IMR-90 (cell line): Measurements from ENCODE around the gene SCARF2. TPM values are rescaled to one million over a fixed set of nuclear protein-coding genes. Genes with fewer than 3 reads are reported as not detected.

ENCODE experiments used
- ATAC-seq: fragments of 200-7000 bp; cut with Tn5 transposase; 2 replicates; pipeline ENCODE4 v1.9.1; 2020; ENCODE audit warnings: low read depth, mild to moderate bottlenecking, moderate library complexity
- BruUV-seq: library from RNA; stranded (reverse); fragments of 400-500 nt; replicated peaks from 2 replicates; lab custom pipeline; 2021; lab: Mats Ljungman, UMichigan
- CTCF ChIA-PET: fragments of 300-600 bp; formaldehyde crosslinking; extraction: SDS; loops from one replicate; lab custom pipeline; 2021; ENCODE audit warnings: antibody characterized with exemption; lab: Yijun Ruan, JAX
- POLR2A ChIA-PET: fragments of 300-600 bp; sonication (Branson Sonifier 250); formaldehyde crosslinking; loops from one replicate; lab custom pipeline; 2022; ENCODE audit warnings: antibody characterized with exemption; ENCODE audit not compliant: unreplicated experiment; lab: Charles Lee
- DNase-seq: peaks from one replicate; pipeline ENCODE4 v3.0.0; 2013
- H2AFZ ChIP-seq: replicated peaks from 2 replicates; pipeline ENCODE3; 2013; ENCODE audit warnings: low read length, mild to moderate bottlenecking; ENCODE audit not compliant: poor library complexity
- H2AK5ac ChIP-seq: 2 replicates; pipeline ENCODE4 v1.6.1; 2013; ENCODE audit warnings: low read depth, low read length, inconsistent platforms
- H2AK9ac ChIP-seq: replicated peaks from 2 replicates; pipeline ENCODE3; 2013; ENCODE audit warnings: mild to moderate bottlenecking, low read depth, low read length, moderate library complexity; ENCODE audit not compliant: poor library complexity
- H2BK120ac ChIP-seq: 2 replicates; pipeline ENCODE4 v1.6.1; 2013; ENCODE audit warnings: low read depth, low read length, inconsistent platforms
- H2BK15ac ChIP-seq: 3 replicates; pipeline ENCODE4 v1.6.1; 2013; ENCODE audit warnings: low read depth, low read length, inconsistent platforms
- H2BK20ac ChIP-seq: 2 replicates; pipeline ENCODE4 v1.6.1; 2013; ENCODE audit warnings: low read depth, mild to moderate bottlenecking, inconsistent platforms, low read length, moderate library complexity
- H2BK5ac ChIP-seq: 2 replicates; pipeline ENCODE4 v1.6.1; 2013; ENCODE audit warnings: mild to moderate bottlenecking, low read depth, low read length, inconsistent platforms; ENCODE audit not compliant: poor library complexity, severe bottlenecking
- H3K14ac ChIP-seq: replicated peaks from 2 replicates; pipeline ENCODE4 v1.6.1; 2013; ENCODE audit warnings: low read depth, low read length, inconsistent platforms
- H3K18ac ChIP-seq: 2 replicates; pipeline ENCODE4 v1.6.1; 2013; ENCODE audit warnings: low read depth, low read length, control low read depth
- H3K23ac ChIP-seq: 2 replicates; pipeline ENCODE4 v1.6.1; 2013; ENCODE audit warnings: low read depth, low read length, inconsistent platforms
- H3K27ac ChIP-seq: 2 replicates; pipeline ENCODE4 v1.5.1; 2013; ENCODE audit warnings: mild to moderate bottlenecking, control low read depth, low read length; ENCODE audit not compliant: insufficient read depth
- H3K27me3 ChIP-seq: 2 replicates; pipeline ENCODE4 v1.6.1; 2013; ENCODE audit warnings: low read length; ENCODE audit not compliant: control insufficient read depth, insufficient read depth
- H3K36me3 ChIP-seq: 2 replicates; pipeline ENCODE4 v1.6.1; 2013; ENCODE audit warnings: low read length, mixed read lengths; ENCODE audit not compliant: control insufficient read depth, insufficient read depth
- H3K4ac ChIP-seq: 2 replicates; pipeline ENCODE4 v1.6.1; 2013; ENCODE audit warnings: low read depth, low read length, inconsistent platforms
- H3K4me1 ChIP-seq: 2 replicates; pipeline ENCODE4 v1.6.1; 2013; ENCODE audit warnings: low read length, mixed read lengths; ENCODE audit not compliant: control insufficient read depth, insufficient read depth
- H3K4me2 ChIP-seq: 2 replicates; pipeline ENCODE4 v1.6.1; 2013; ENCODE audit warnings: low read depth, mild to moderate bottlenecking, control low read depth, low read length, moderate library complexity
- H3K4me3 ChIP-seq: 2 replicates; pipeline ENCODE4 v1.5.1; 2013; ENCODE audit warnings: low read depth, mild to moderate bottlenecking, control low read depth, low read length, moderate library complexity; ENCODE audit not compliant: insufficient read depth
- H3K56ac ChIP-seq: 2 replicates; pipeline ENCODE4 v1.6.1; 2013; ENCODE audit warnings: low read length, inconsistent platforms; ENCODE audit not compliant: insufficient read depth; ENCODE audit errors: extremely low read depth
- H3K79me1 ChIP-seq, 2 experiments: 2 replicates each; pipeline ENCODE4 v1.6.1; 2013; ENCODE audit warnings: low read length in 2 of 2, inconsistent platforms in 1 of 2, low read depth in 1 of 2
- H3K9ac ChIP-seq: 2 replicates; pipeline ENCODE4 v1.6.1; 2013; ENCODE audit warnings: low read depth, low read length, control low read depth
- H3K9me1 ChIP-seq: 2 replicates; pipeline ENCODE4 v1.6.1; 2013; ENCODE audit warnings: low read length, inconsistent platforms; ENCODE audit not compliant: insufficient read depth
- H3K9me3 ChIP-seq: 2 replicates; pipeline ENCODE4 v1.6.1; 2013; ENCODE audit warnings: low read length; ENCODE audit not compliant: control insufficient read depth, insufficient read depth
- H4K20me1 ChIP-seq: 2 replicates; pipeline ENCODE4 v1.6.1; 2013; ENCODE audit warnings: low read length, inconsistent platforms; ENCODE audit not compliant: insufficient read depth
- H4K5ac ChIP-seq: 2 replicates; pipeline ENCODE4 v1.6.1; 2013; ENCODE audit warnings: mild to moderate bottlenecking, low read depth, low read length, control low read depth
- H4K8ac ChIP-seq, 2 experiments: 2 replicates each; pipeline ENCODE4 v1.6.1; 2013; ENCODE audit warnings: low read depth in 2 of 2, low read length in 2 of 2, control low read depth in 1 of 2, inconsistent platforms in 1 of 2
- H4K91ac ChIP-seq: 2 replicates; pipeline ENCODE4 v1.6.1; 2013; ENCODE audit warnings: low read depth, low read length, inconsistent platforms; ENCODE audit not compliant: insufficient read depth
- BHLHE40 ChIP-seq: fragments of 150-350 bp; IDR thresholded peaks from 2 replicates; pipeline ENCODE4 v1.6.1; 2016; ENCODE audit warnings: mild to moderate bottlenecking, low read depth, low read length
- CEBPB ChIP-seq: IDR thresholded peaks from 2 replicates; pipeline ENCODE4 v1.6.1; 2012; ENCODE audit warnings: low read depth, low read length, improper control_type of control experiment
- FOS ChIP-seq: fragments of 150-350 bp; IDR thresholded peaks from 2 replicates; pipeline ENCODE4 v1.6.1; 2016; ENCODE audit warnings: low read depth, low read length
- MAFK ChIP-seq: IDR thresholded peaks from 2 replicates; pipeline ENCODE4 v1.6.1; 2012; ENCODE audit warnings: low read depth, low read length, improper control_type of control experiment
- MAZ ChIP-seq: IDR thresholded peaks from 2 replicates; pipeline ENCODE4 v1.6.1; 2012; ENCODE audit warnings: low read depth, mild to moderate bottlenecking, low read length, improper control_type of control experiment, moderate library complexity, borderline replicate concordance
- MXI1 ChIP-seq: IDR thresholded peaks from 2 replicates; pipeline ENCODE4 v1.6.1; 2012; ENCODE audit warnings: low read depth, mild to moderate bottlenecking, low read length, moderate library complexity, borderline replicate concordance
- RAD21 ChIP-seq: IDR thresholded peaks from 2 replicates; pipeline ENCODE4 v1.6.1; 2012; ENCODE audit warnings: low read length, improper control_type of control experiment
- RCOR1 ChIP-seq: IDR thresholded peaks from 2 replicates; pipeline ENCODE4 v1.6.1; 2012; ENCODE audit warnings: mild to moderate bottlenecking, low read length, improper control_type of control experiment; ENCODE audit not compliant: insufficient replicate concordance
- RFX5 ChIP-seq: IDR thresholded peaks from 2 replicates; pipeline ENCODE4 v1.8.0; 2012; ENCODE audit warnings: low read depth, mild to moderate bottlenecking, low read length, moderate library complexity
- SMC3 ChIP-seq: fragments of 150-350 bp; IDR thresholded peaks from 2 replicates; pipeline ENCODE4 v1.6.1; 2016; ENCODE audit warnings: low read depth, mild to moderate bottlenecking, antibody characterized with exemption, low read length, moderate library complexity
- WGBS, 2 experiments: methylation state at CpG; one replicate each; pipeline versions ENCODE4 v1.1.5 to v1.1.7; 2013; ENCODE audit warnings: missing lambda C conversion rate in 2 of 2; ENCODE audit not compliant: insufficient read length in 1 of 2; ENCODE audit errors: extremely low coverage in 2 of 2; 5-methylcytosine and 5-hydroxymethylcytosine counted together
- dilution Hi-C: fragments of 300-500 bp; cut with HindIII; formaldehyde crosslinking; loops from one replicate; pipeline ENCODE4 v1.14.3; 2018; ENCODE audit warnings: low sequenced_read_pairs; ENCODE audit not compliant: unreplicated experiment
- in situ Hi-C: fragments of 300-500 bp; cut with MboI; formaldehyde crosslinking; loops from 3 replicates; pipeline ENCODE4 v1.14.3; 2019; ENCODE audit warnings: low sequenced_read_pairs, inconsistent platforms, mixed read lengths
- intact Hi-C: fragments of 100-400 bp; cut with micrococcal nuclease; formaldehyde crosslinking; loops from 2 replicates; pipeline ENCODE4 v1.10.0; 2022
- polyA plus RNA-seq, 3 experiments: library from polyadenylated mRNA; depleted of rRNA; stranded (reverse); fragments of >200 nt; gene quantifications; 2 replicates each; pipeline ENCODE4 v1.2.3, GENCODE V29; 2012; ENCODE audit warnings: low replicate concordance in 1 of 3
- total RNA-seq: library from RNA; depleted of rRNA; stranded (reverse); fragments of >200 nt; gene quantifications from 2 replicates; pipeline ENCODE4 v1.2.3, GENCODE V29; 2012
- TF ChIP-seq, protein P1 (sequence below): fragments of 150-350 bp; IDR thresholded peaks from 2 replicates; pipeline ENCODE4 v1.6.1; 2016; ENCODE audit warnings: low read depth, mild to moderate bottlenecking, low read length, moderate library complexity, borderline replicate concordance
- TF ChIP-seq, protein P2 (sequence below): conservative IDR thresholded peaks from 2 replicates; pipeline ENCODE4 v1.5.1; 2012; ENCODE audit warnings: mild to moderate bottlenecking, low read depth, low read length, improper control_type of control experiment

SCARF2 gene
- total and polyA plus RNA-seq, 2 of the 4 experiments (the other 2 are of a cell fraction), result 3.4 to 37.0 TPM

DNA sequence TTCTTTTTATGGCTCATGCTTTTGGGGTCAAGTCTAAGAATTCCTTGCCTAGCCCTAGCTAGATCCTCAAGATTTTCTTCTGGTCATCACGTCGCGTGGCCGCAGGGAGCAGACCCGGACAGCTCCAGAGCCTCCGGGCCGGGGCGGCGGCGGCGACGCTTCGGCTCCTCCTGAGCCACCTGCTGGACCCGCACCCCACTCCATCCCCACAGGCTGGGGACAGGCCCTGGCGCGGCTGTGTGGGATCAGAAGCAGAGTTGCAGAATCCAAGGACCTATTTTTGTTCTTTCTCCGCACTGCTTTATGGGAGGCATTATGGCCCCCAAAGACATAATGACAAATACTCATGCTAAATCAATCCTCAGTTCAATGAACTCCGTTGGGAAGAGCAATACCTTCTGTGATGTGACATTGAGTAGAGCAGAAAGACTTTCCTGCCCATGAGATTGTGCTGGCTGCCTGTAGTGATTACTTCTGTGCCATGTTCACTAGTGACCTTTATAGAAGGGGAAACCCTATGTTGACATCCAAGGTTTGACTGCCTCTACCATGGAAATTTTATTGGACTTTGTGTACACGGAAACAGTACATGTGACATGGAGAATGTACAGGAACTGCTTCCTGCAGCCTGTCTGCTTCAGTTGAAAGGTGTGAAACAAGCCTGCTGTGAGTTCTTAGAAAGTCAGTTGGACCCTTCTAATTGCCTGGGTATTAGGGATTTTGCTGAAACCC is 12.4 kb upstream of the SCARF2 start (continued):
- TF ChIP-seq, protein P1, sequence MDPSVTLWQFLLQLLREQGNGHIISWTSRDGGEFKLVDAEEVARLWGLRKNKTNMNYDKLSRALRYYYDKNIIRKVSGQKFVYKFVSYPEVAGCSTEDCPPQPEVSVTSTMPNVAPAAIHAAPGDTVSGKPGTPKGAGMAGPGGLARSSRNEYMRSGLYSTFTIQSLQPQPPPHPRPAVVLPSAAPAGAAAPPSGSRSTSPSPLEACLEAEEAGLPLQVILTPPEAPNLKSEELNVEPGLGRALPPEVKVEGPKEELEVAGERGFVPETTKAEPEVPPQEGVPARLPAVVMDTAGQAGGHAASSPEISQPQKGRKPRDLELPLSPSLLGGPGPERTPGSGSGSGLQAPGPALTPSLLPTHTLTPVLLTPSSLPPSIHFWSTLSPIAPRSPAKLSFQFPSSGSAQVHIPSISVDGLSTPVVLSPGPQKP, result no peak

GRCh38 chr22:20448630-20449029 is 11.0 kb upstream of the SCARF2 start:
- no peaks in the 10 kb centered on the region for H3K4me1 ChIP-seq
- no peaks in the 10 kb centered on the region for H3K27me3 ChIP-seq
- H3K27ac ChIP-seq, result no peak overlapping the region
- WGBS, 2 experiments, result 96% methylated on average over 3 of the region's 5 CpGs; no CpG with 5 or more reads in 1 of the 2 experiments
- no peak overlapping the region for H2AK5ac ChIP-seq
- no peaks in the 10 kb centered on the region for H3K9me3 ChIP-seq
- H2BK5ac ChIP-seq, result no peak overlapping the region
- no peak overlapping the region for H4K5ac ChIP-seq
- no peaks in the 10 kb centered on the region; the same call in 1 of the 2 replicates for H3K9me1 ChIP-seq
- no peaks in the 10 kb centered on the region for H3K79me1 ChIP-seq
- CTCF ChIA-PET, result no interaction called here
- H2BK20ac ChIP-seq, result no peak overlapping the region
- dilution Hi-C loops (no loop called here), intact Hi-C loops (no loop called here), in situ Hi-C loops (no loop called here)
- H3K4ac ChIP-seq, result no peak overlapping the region
- ATAC-seq, result peak; percentile 42; the same call in 1 of the 2 replicates
- H3K14ac ChIP-seq, result no peak overlapping the region
- H2BK15ac ChIP-seq, result no peak overlapping the region
- no peak overlapping the region for H4K91ac ChIP-seq
- no peak overlapping the region for H4K8ac ChIP-seq
- no peak overlapping the region for H3K56ac ChIP-seq
- no peak overlapping the region for H3K4me3 ChIP-seq
- no peak overlapping the region for H3K9ac ChIP-seq
- H3K18ac ChIP-seq, result no peak overlapping the region
- H2BK120ac ChIP-seq, result no peak overlapping the region
- no TSS peak for BruUV-seq
- DNase-seq, result no peak
- H3K4me2 ChIP-seq, result no peak overlapping the region
- POLR2A ChIA-PET, result no interaction called here
- 0 out of 2 replicates have a peak, but pooled peaks cover 4% of the 10 kb centered on the region for H4K20me1 ChIP-seq
- no peak overlapping the region for H3K23ac ChIP-seq
- no peak overlapping the region for H2AFZ ChIP-seq
- peaks cover 26% of the 10 kb centered on the region for H3K36me3 ChIP-seq
- no peak overlapping the region for H2AK9ac ChIP-seq
- TF ChIP-seq CEBPB (no peak), RCOR1 (no peak), BHLHE40 (no peak), MAFK (no peak), MAZ (no peak), FOS (no peak), RFX5 (no peak), SMC3 (no peak), MXI1 (no peak), RAD21 (no peak)
- TF ChIP-seq, protein P2, sequence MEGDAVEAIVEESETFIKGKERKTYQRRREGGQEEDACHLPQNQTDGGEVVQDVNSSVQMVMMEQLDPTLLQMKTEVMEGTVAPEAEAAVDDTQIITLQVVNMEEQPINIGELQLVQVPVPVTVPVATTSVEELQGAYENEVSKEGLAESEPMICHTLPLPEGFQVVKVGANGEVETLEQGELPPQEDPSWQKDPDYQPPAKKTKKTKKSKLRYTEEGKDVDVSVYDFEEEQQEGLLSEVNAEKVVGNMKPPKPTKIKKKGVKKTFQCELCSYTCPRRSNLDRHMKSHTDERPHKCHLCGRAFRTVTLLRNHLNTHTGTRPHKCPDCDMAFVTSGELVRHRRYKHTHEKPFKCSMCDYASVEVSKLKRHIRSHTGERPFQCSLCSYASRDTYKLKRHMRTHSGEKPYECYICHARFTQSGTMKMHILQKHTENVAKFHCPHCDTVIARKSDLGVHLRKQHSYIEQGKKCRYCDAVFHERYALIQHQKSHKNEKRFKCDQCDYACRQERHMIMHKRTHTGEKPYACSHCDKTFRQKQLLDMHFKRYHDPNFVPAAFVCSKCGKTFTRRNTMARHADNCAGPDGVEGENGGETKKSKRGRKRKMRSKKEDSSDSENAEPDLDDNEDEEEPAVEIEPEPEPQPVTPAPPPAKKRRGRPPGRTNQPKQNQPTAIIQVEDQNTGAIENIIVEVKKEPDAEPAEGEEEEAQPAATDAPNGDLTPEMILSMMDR, result no peak
- TF ChIP-seq, protein P1, result no peak
